Fibroblast of the aortic adventitia (primary cell): ENCODE data around the gene TAF1C. TPM values are rescaled to one million over a fixed set of nuclear protein-coding genes. Genes with fewer than 3 reads are reported as not detected.

ENCODE experiments used
- DNase-seq: peaks from one replicate; pipeline ENCODE4 v3.0.0-alpha.2; 2010; ENCODE audit warnings: low read depth
- H3K4me3 ChIP-seq: 2 replicates; pipeline ENCODE4 v1.5.1; 2011; ENCODE audit warnings: low read depth, mild to moderate bottlenecking, control low read depth, low read length, moderate library complexity
- CTCF ChIP-seq: IDR thresholded peaks from 2 replicates; pipeline ENCODE4 v1.5.1; 2011; ENCODE audit warnings: mild to moderate bottlenecking, low read length, control low read depth, inconsistent platforms; ENCODE audit not compliant: insufficient read depth
- total RNA-seq: library from RNA; depleted of rRNA; stranded (reverse); fragments of >200 nt; gene quantifications from 2 replicates; pipeline ENCODE4 v1.2.3, GENCODE V29; 2012; ENCODE audit warnings: low replicate concordance

TAF1C gene
- total RNA-seq, 1 donor: 19.4 TPM

GRCh38 chr16:84194470-84195200, 7.8 kb upstream of the TAF1C start:
- no peak overlapping the region for H3K4me3 ChIP-seq
- DNase-seq: no peak
- no peak for TF ChIP-seq CTCF

DNA sequence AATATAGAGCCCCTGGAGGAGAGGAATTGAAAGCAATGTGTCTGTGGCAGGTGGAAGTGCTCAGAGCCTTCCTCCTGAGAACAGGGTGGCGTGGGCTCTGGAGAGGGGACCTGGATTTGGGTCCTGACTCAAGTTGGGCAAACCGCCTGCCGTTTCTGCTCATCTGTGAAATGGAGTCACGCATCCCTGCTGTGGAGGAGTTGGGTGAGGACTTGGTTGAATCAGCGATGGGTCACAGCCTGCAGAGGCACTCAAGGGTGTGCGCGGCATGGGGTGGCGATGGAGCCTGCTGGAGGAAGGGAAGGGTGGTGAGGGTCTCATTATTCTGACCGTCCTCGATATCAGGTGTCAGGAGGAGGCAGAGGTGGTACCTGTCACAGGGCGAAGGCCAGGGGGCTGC, 7.2 kb upstream of the TAF1C start:
- no peak overlapping the region for H3K4me3 ChIP-seq
- DNase-seq: no peak
- no peak for TF ChIP-seq CTCF

GRCh38 chr16:84193480-84193879, 6.6 kb upstream of the TAF1C start:
- no peak overlapping the region for H3K4me3 ChIP-seq
- DNase-seq: no peak
- no peak for TF ChIP-seq CTCF

GRCh38 chr16:84191466-84191865, 4.6 kb upstream of the TAF1C start:
- no peak for DNase-seq
- no peak overlapping the region for H3K4me3 ChIP-seq
- no peak for TF ChIP-seq CTCF

DNA sequence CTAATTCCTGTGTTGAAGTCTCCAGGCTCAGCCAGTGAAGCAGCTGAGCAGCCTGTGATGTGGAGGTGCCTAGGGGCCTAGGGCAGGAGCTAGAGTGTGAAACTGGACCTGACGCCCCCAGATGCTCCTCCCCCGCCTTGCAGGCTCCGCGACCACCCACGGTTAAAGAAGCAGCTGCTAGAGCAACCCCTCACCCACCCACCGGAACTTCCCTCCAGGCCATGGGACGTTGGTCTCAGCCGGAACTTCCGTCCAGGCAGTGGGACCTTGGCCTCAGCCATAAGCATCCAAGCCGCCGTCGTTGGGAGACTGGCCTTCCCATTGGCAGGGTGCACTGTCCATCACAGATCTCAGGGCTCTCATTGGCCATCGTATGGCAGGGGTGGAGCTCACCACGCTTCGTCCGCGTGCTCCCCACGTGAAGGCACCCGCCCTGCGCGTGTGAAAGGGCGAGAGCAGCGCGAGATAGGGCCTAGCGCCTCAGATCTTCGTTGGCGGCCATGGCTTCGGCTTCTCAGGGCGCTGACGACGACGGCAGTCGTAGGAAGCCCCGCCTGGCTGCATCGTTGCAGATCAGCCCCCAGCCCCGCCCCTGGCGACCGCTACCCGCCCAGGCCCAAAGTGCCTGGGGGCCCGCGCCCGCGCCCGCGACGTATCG, 4.0 kb upstream of the TAF1C start, which contains the start of gene ADAD2:
Gene ADAD2, plus strand, starts transcription at position 427 of the 658 bp plus-strand sequence. Its CDS starts 74 bp downstream, at position 501.
- H3K4me3 ChIP-seq: no peak within 1 kb of the TSS
- DNase-seq: no peak
- no peak for TF ChIP-seq CTCF

- no peak overlapping the region for H3K4me3 ChIP-seq
- DNase-seq: no peak
These were observed 2.1 kb downstream of the TAF1C start for GRCh38 chr16:84184775-84185174.

More at GRCh38 chr16:84184775-84185174, 2.1 kb downstream of the TAF1C start:
- TF ChIP-seq CTCF: no peak
